HepG2 (cell line): ENCODE results near the gene TUBB4B. TPM values are rescaled to one million over a fixed set of nuclear protein-coding genes. Genes with fewer than 3 reads are reported as not detected.

ENCODE experiments used
- ARID3A ChIP-seq: IDR thresholded peaks from 2 replicates; pipeline ENCODE4 v1.6.1; 2012; ENCODE audit warnings: low read depth, low read length, improper control_type of control experiment
- BRD4 ChIP-seq: sonication (generic); formaldehyde crosslinking; IDR thresholded peaks from 2 replicates; pipeline ENCODE4 v1.4.0; 2020; ENCODE audit warnings: missing genetic modification reagents
- DR1 ChIP-seq: sonication (generic); formaldehyde crosslinking; IDR thresholded peaks from 2 replicates; pipeline ENCODE4 v1.8.0; 2021; ENCODE audit warnings: mild to moderate bottlenecking, missing genetic modification reagents, inconsistent platforms
- HES4 ChIP-seq: sonication (generic); formaldehyde crosslinking; IDR thresholded peaks from 2 replicates; pipeline ENCODE4 v1.9.0; 2021; ENCODE audit warnings: mild to moderate bottlenecking, missing genetic modification reagents, borderline replicate concordance
- HMG20A ChIP-seq: IDR thresholded peaks from 2 replicates; pipeline ENCODE4 v1.6.1; 2016; ENCODE audit warnings: borderline replicate concordance
- HNF1A ChIP-seq, 2 experiments: sonication (generic) in 1 of 2; formaldehyde crosslinking in 1 of 2; IDR thresholded peaks; 2 replicates each; pipeline versions ENCODE4 v1.4.0 to v1.6.1; 2016 to 2020; ENCODE audit warnings: borderline replicate concordance in 1 of 2, low read depth in 1 of 2, mild to moderate bottlenecking in 1 of 2, missing genetic modification reagents in 1 of 2
- KDM5A ChIP-seq: fragments of 200-600 bp; sonication (generic); IDR thresholded peaks from 2 replicates; pipeline ENCODE4 v1.7.0; 2018; ENCODE audit warnings: antibody characterized with exemption, mild to moderate bottlenecking, low read length, borderline replicate concordance
- MEIS2 ChIP-seq: sonication (generic); formaldehyde crosslinking; IDR thresholded peaks from 2 replicates; pipeline ENCODE4 v1.9.0; 2021; ENCODE audit warnings: mild to moderate bottlenecking, missing genetic modification reagents
- MIXL1 ChIP-seq: IDR thresholded peaks from 2 replicates; pipeline ENCODE4 v1.6.1; 2016
- MLLT10 ChIP-seq: sonication (generic); formaldehyde crosslinking; IDR thresholded peaks from 2 replicates; pipeline ENCODE4 v1.4.0; 2020; ENCODE audit warnings: missing genetic modification reagents
- NR2F6 ChIP-seq, 2 experiments: IDR thresholded peaks; 2 replicates each; pipeline ENCODE4 v1.6.1; 2016; ENCODE audit warnings: antibody characterized with exemption in 1 of 2, mild to moderate bottlenecking in 1 of 2
- SNAPC4 ChIP-seq: sonication (generic); formaldehyde crosslinking; IDR thresholded peaks from 2 replicates; pipeline ENCODE4 v1.4.0; 2020; ENCODE audit warnings: mild to moderate bottlenecking, missing genetic modification reagents
- ZNF136 ChIP-seq: sonication (generic); formaldehyde crosslinking; IDR thresholded peaks from 2 replicates; pipeline ENCODE4 v1.8.1; 2022; ENCODE audit warnings: low read depth, mild to moderate bottlenecking, moderate library complexity, missing genetic modification reagents
- ZNF550 ChIP-seq: sonication (generic); formaldehyde crosslinking; IDR thresholded peaks from 2 replicates; pipeline ENCODE4 v1.4.0; 2020; ENCODE audit warnings: mild to moderate bottlenecking, missing genetic modification reagents, borderline replicate concordance
- ZNF598 ChIP-seq: sonication (generic); formaldehyde crosslinking; IDR thresholded peaks from 2 replicates; pipeline ENCODE4 v1.5.1; 2020; ENCODE audit warnings: mild to moderate bottlenecking, missing genetic modification reagents, borderline replicate concordance
- ZNF652 ChIP-seq: IDR thresholded peaks from 2 replicates; pipeline ENCODE4 v1.6.1; 2016; ENCODE audit warnings: low read depth, borderline replicate concordance
- ZNF709 ChIP-seq: sonication (generic); formaldehyde crosslinking; IDR thresholded peaks from 2 replicates; pipeline ENCODE4 v1.5.0; 2020; ENCODE audit warnings: mild to moderate bottlenecking, missing genetic modification reagents
- polyA plus RNA-seq, 8 experiments: library from polyadenylated mRNA; depleted of rRNA in 3 of 8; stranded (reverse) in 7 of 8; unstranded in 1 of 8; fragments of >200 nt; fragmentation: Illumina TruSeq in 4 of 8; extraction: Trizol in 4 of 8; gene quantifications; 2 replicates each; pipeline versions ENCODE4 v1.2.1 to v1.2.3, GENCODE V29; 2011 to 2016; ENCODE audit warnings: low read depth in 4 of 8, missing spikeins in 1 of 8, mixed read lengths in 1 of 8; ENCODE audit not compliant: insufficient read depth in 1 of 8
- total RNA-seq, 5 experiments: library from RNA; depleted of rRNA; stranded (reverse); fragments of >200 nt; fragmentation: Illumina TruSeq; extraction: Trizol; gene quantifications; 2 replicates each; pipeline ENCODE4 v1.2.3, GENCODE V29; 2016; ENCODE audit warnings: low read depth in 1 of 5

Gene TUBB4B
- total and polyA plus RNA-seq, 2 of the 13 experiments (the other 11 are each of a cell fraction or from before 2014, with no cell fraction given): 182 to 412 TPM

- TF ChIP-seq DR1 (no peak), BRD4 (CRISPR knock-in tag) (peak; percentile 11; the same call in 1 of the 2 replicates), NR2F6 (IDR thresholded peaks at IDR 0.05) (no peak), NR2F6 (CRISPR knock-in tag; IDR thresholded peaks at IDR 0.05) (no peak), HMG20A (CRISPR knock-in tag) (no peak), ZNF652 (CRISPR knock-in tag) (no peak), ARID3A (no peak), KDM5A (peak; percentile 95), HNF1A (IDR thresholded peaks at IDR 0.05; ENCODE audit: low read depth) (no peak), HNF1A (CRISPR knock-in tag; IDR thresholded peaks at IDR 0.05; ENCODE audit: borderline replicate concordance) (no peak), HES4 (no peak), ZNF136 (CRISPR knock-in tag) (no peak), MIXL1 (CRISPR knock-in tag) (no peak), MEIS2 (CRISPR knock-in tag) (no peak), ZNF550 (CRISPR knock-in tag) (peak; percentile 50; the same call in 1 of the 2 replicates), ZNF709 (no peak), ZNF598 (CRISPR knock-in tag) (0 out of 2 replicates have a peak, but pooled peaks have one; percentile 2), MLLT10 (no peak), SNAPC4 (CRISPR knock-in tag) (no peak)
Observed at GRCh38 chr9:137255448-137256114, 14.5 kb downstream of the TUBB4B start (continued).
